ENCODE measurements around the gene KIAA0408. TPM values are rescaled to one million over a fixed set of nuclear protein-coding genes. Genes with fewer than 3 reads are reported as not detected.

Gene KIAA0408
- 10 to 100 TPM in 1 of 2 donors, 1 to 10 TPM in 1; 1.5 to 12.9 TPM for total RNA-seq
- long read RNA-seq, result 0 reads

DNA sequence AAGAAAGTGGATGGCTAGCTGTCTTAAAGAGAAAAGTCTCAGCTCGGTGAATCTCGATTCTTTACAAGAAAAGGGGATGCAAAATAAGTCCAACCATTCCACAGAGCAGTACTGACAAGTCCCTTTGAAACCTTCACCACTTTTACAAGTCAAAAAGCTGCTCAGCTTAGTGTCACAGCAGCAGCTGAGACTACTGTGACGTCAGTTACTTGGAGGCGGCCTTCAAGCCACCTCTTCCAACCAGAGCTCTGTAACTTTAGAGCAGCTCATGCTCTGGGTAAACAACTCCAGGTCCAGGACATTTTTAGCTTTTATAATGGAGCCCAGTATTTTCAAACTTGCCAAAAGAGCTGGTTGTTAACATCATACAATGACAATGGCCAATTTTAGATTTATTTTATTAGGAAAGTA is at the start of gene KIAA0408:
Gene KIAA0408 (minus strand): TSS at position 159 of the 411 bp plus-strand sequence. CDS start 5,408 bp downstream, outside the sequence.
- DNase-seq (peak; percentile 51), ATAC-seq (peak; percentile 90 to 94)
- intact Hi-C loops (cut with DNase I), result no loop called here

DNA sequence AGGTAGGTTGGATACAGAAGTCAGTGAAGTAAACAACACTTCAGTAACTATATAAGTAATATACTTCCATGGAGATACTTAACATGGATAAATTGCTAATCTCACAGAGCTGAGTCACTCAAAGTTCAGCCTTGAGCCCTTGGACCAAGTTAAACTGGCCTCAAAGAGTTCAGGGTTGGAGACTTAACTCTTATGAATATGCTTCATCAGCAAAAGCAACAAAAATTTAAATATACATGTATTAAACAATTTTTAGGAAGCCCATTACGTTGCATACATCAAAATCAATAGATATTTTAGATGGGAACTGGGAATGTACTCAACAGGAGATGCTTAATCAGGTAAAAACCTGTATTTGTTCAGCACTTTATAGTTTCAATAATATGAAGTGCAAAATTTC is 47.7 kb upstream of the KIAA0408 start:
- intact Hi-C loops (cut with DNase I), result no loop called here
- ATAC-seq, result no peak
- DNase-seq, result no peak

GRCh38 chr6:127503022-127503421 is 43.8 kb upstream of the KIAA0408 start:
- DNase-seq, result no peak
- ATAC-seq, result no peak
- intact Hi-C loops (cut with DNase I), result no loop called here

GRCh38 chr6:127497410-127497809 is 38.2 kb upstream of the KIAA0408 start:
- ATAC-seq (no peak), DNase-seq (no peak)
- intact Hi-C loops (cut with DNase I), result no loop called here

DNA sequence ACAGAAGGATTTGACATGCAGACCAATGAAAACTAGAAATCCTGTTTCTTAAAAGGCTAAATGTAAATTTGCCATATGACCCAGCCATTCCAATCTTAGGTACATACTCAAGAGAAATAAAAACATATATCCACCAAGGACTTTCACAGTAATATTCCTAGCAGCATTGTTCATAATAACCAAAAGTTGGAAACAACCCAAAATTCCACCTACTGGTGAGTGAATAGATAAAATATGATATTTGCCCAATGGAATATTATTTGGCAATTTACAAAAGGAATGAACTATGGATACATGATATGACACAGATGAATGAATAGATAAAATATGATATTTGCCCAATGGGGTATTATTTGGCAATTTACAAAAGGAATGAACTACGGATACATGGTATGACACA is 37.3 kb upstream of the KIAA0408 start:
- ATAC-seq, result no peak
- intact Hi-C loops (cut with DNase I), result no loop called here
- no peak for DNase-seq

DNA sequence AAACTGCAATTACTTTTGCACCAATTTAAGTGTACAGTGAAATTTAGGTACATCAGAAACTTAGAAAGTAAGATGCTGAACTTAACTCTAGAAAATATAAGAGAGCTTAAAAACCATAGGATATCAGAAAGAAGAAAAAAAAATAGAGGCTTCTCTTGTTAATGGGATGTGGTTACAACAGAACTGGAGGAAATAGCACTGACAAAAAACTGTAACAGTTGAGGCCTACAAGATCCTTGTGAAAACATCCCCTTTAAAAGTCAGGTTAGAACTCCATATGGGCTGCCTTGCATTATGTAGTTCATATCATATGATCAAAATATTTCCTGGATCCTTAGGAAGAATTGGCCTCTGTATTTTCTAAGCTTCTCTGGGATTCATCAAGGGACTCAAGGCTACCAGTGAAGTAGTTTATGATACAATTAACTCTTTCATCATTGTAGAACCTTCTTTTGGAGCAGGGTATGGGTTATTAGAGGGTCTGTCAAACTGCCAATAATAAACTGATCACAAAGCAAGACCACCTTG is 35.1 kb upstream of the KIAA0408 start:
- DNase-seq, result no peak
- ATAC-seq, result no peak
- intact Hi-C loops (cut with DNase I), result no loop called here

DNA sequence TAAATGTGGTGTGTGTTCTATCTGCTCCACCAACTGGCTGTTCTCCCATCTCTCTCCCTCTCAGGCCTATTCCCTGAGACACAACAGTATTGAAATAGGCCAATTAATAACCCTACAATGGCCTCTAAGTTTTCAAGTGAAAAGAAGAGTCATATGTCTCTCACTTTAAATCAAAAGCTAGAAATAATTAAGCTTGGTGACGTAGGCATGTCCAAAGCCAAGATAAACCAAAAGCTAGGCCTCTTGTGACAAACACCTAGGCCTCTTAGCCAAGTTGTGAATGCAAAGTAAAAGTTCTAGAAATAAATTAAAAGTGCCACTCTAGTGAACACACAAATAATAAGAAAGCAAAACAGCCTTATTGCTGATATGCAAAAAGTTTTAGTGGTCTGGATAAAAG is 30.1 kb upstream of the KIAA0408 start:
- intact Hi-C loops (cut with DNase I), result no loop called here
- no peak for DNase-seq
- ATAC-seq, result no peak

- intact Hi-C loops (cut with DNase I), result no loop called here
- ATAC-seq (no peak), DNase-seq (no peak)
These were observed 27.7 kb upstream of the KIAA0408 start for GRCh38 chr6:127486934-127487333.

DNA sequence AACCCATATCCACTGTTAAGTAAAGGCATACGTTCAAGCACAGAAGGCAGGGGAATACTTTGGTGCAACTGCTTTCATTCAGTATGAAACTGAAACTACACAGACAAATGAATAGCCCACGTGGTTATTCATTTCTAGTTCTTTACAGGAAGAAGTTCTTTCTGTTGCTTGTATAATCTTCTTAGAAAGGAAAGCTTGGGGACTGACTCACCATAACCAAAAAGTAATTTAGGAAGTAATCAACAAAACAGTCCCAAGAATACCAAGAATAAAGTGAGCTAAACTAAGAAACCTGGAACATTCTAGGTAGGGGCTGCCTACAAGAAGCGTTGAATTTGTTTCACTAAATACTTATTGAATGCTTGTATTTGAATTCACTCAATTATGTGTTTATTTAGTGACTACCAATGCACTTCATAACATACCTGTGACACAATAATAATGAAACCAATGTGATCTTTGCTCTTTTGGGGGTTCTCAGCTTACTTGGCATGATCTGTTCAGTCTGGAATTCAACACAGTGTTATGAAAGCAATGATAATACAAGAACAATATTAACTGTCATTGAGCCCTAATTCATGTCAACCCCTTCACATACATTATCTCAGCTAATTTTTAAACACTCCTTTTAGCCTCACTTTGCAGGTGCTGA is 25.1 kb upstream of the KIAA0408 start:
- ATAC-seq, result no peak
- intact Hi-C loops (cut with DNase I), result no loop called here

DNA sequence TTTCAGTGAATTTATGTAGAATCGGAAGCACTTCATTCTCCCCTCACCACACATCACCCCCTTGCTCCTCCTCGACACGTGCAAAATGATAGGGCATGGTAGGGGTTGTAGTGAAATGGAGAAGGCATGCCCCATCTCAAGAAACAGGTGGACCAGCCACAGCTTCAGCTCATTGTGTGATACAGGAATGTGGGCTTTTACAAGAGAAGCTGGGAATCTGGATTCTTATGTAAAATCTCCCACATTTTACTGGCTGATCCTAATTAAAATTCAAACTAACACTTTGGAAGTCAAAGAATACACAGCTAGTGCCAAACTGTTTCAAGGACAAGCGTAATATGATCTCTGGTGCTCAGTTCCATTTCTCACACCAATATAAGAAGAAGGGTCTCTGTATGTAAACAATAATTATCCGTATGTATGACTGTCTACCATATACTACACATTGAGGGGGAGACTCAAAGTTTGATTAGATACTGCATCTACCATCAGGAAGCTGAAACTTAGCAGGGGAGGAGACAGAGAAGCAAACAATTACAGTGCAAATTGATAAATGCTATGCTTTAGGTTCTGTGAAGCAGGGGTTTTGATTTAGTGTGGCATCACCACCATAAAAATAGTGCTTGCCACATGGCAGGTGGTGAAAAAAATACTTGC is 24.3 kb upstream of the KIAA0408 start:
- intact Hi-C loops (cut with DNase I), result no loop called here
- ATAC-seq (no peak), DNase-seq (no peak)

More for the DNA sequence above, 25.1 kb upstream of the KIAA0408 start:
- DNase-seq, result no peak

GRCh38 chr6:127482325-127482724 is 23.1 kb upstream of the KIAA0408 start:
- DNase-seq (no peak), ATAC-seq (no peak)
- intact Hi-C loops (cut with DNase I), result no loop called here

GRCh38 chr6:127481628-127482027 is 22.4 kb upstream of the KIAA0408 start:
- ATAC-seq (no peak), DNase-seq (no peak)
- intact Hi-C loops (cut with DNase I), result no loop called here

DNA sequence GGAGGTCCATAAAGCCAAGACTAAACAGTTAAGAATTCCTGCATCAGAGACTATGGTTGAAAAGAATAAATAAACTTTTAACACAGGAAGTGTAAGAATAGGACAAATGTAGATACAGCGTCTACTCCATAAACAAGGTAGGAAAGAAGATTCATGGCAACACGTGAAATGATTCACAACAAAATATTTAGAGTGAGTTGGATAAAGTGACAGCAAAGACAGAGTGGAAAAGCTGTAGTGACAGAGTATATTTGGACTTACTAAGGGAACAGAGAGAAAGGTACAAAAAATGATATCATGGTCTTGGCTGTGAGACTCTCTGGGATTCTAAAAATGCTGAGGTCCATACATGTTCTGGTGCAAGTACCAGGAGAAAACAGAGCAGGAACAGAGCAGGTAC is 21.9 kb upstream of the KIAA0408 start:
- ATAC-seq (no peak), DNase-seq (no peak)

GRCh38 chr6:127477658-127478057 is 18.5 kb upstream of the KIAA0408 start:
- intact Hi-C loops (cut with DNase I), result no loop called here
- no peak for ATAC-seq
- no peak for DNase-seq

More for the DNA sequence above, 21.9 kb upstream of the KIAA0408 start:
- intact Hi-C loops (cut with DNase I), result no loop called here

DNA sequence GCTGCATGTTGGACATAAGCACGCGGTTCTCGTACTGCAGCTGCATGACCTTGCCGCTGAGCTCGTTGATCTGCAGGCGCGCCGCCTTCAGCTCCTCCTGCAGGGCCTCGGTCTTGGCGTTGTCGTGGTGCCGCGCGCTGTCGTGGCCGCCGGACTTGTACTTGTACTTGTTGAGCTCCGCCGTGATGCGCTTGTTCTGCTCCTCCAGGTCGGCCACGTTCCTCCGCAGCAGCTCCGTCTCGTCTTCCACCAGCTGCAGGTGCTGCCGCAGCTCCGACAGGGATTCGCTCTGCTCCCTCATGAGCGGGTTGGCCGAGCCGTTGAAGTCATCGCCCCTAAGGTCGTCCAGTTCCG is 16.6 kb upstream of the KIAA0408 start:
- intact Hi-C loops (cut with DNase I), result no loop called here
- DNase-seq (no peak), ATAC-seq (no peak)

GRCh38 chr6:127475135-127475822 is 16.1 kb upstream of the KIAA0408 start:
- intact Hi-C loops (cut with DNase I), result no loop called here
- ATAC-seq (no peak), DNase-seq (no peak)

DNA sequence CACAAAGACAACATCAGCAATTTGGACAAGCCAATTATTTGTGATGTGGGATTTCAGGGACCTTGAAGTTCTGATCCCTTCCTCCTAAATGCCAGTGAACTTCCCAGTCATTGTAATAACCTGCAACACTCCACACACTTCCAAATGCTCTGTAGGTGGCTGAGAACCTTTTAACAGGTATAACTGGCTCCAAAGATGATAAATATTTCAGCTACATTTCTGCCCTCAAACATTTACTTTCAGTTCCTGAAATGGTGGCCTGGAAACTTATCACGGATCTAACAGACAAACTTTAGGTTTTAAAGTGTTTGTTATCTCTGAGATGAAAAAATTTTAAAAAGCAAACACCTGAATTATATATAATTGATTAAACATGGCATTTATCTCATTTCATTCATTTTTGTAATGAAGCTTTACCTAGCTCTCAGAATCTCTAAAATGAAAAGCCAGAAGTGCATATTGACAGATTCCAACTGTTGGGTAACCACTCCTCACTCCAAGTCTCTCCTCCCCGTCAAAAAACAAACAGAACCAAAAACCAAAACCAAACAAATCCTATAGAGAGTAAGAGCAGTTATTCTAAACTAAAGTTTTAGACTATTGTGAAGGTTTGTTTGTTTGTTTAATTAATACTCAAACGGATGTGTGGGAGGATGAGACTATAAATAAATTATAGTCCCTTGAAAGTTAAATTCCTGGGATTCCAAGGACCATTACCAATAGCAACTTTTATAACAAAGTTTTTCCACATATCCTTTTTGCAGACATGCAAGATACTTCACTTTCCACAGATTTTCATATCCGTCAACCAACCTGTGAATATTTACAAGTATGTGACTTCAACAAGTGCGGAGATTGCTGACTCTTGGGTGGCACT is 12.4 kb upstream of the KIAA0408 start:
- ATAC-seq (no peak), DNase-seq (no peak)
- intact Hi-C loops (cut with DNase I), result no loop called here

DNA sequence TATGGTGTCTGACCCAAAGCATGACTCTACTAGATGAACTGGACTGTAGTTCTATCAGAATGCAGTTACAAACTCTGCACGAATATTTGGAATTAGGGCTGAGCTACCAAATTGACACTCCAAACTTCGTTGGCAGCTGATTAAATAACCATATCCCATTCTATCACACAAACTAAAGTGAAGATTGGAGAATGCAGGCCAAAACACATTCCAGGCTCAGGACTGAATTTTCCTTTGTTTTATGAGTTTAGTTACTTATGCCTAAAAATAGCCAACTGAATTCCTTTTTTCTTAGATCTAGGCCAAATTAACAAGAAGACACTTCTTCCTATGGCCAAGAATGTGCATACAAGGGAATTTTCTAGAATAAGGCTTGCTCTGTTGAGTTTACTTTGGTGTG is 9.7 kb upstream of the KIAA0408 start:
- DNase-seq, result no peak
- intact Hi-C loops (cut with DNase I), result loop anchor here (10.0 kb wide), 1 partner anchor 76 kb away; no protein-coding TSS in a partner anchor
- ATAC-seq, result no peak

DNA sequence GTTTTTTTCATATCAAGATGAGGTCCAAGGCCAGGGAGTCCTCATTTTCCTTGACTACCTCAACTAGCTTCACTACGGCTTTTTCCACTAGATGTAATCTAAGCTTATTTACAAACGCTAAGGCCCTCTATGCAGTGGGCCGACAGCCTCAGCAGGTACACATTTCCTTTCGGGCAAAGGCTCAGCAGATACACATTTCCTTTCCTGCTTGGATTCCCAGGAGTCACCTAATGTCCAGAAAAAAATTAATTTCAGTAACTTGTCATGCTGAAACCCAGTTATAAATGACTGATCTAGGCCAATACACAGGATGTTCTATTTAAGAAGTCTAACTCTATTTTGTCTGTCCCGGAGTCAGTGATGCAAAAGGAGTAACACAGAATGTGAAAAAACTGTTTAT is 7.2 kb upstream of the KIAA0408 start:
- DNase-seq, result no peak
- intact Hi-C loops (cut with DNase I), result loop anchor here (10.0 kb wide), 1 partner anchor 78 kb away; no protein-coding TSS in a partner anchor
- no peak for ATAC-seq
